Fibroblast of the aortic adventitia (primary cell): ENCODE results near the gene UVSSA. TPM values are rescaled to one million over a fixed set of nuclear protein-coding genes. Genes with fewer than 3 reads are reported as not detected.
"Not testable (repeated sequence)": the region's sequence is repeated elsewhere in the genome, so short reads cannot be mapped to it uniquely, and the experiment has no call there.

Source experiments
- DNase-seq: peaks from one replicate; pipeline ENCODE4 v3.0.0-alpha.2; 2010; ENCODE audit warnings: low read depth
- H3K4me3 ChIP-seq: 2 replicates; pipeline ENCODE4 v1.5.1; 2011; ENCODE audit warnings: low read depth, mild to moderate bottlenecking, control low read depth, low read length, moderate library complexity
- CTCF ChIP-seq: IDR thresholded peaks from 2 replicates; pipeline ENCODE4 v1.5.1; 2011; ENCODE audit warnings: mild to moderate bottlenecking, low read length, control low read depth, inconsistent platforms; ENCODE audit not compliant: insufficient read depth
- total RNA-seq: library from RNA; depleted of rRNA; stranded (reverse); fragments of >200 nt; gene quantifications from 2 replicates; pipeline ENCODE4 v1.2.3, GENCODE V29; 2012; ENCODE audit warnings: low replicate concordance

UVSSA gene
- total RNA-seq, 1 donor, result 8.7 TPM

DNA sequence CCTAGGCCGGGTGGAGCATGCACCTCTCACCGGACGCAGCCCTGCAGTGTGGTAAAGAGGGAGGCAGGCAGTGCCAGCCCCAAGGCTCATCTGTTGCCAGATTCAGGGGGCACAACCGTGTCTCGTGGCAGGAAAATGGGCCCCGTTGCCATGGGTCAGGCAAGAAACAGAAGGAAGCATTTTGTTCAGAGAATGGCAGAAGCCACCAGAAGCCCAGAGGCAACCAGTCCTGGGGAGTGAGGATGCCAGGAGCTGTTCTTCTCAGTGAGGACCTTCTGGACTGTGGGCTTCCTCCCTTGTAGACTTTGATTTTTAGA lies 12.5 kb upstream of the UVSSA start:
- TF ChIP-seq CTCF, result no peak
- no peak for DNase-seq

GRCh38 chr4:1335193-1335883 lies 11.7 kb upstream of the UVSSA start:
- not testable (repeated sequence) for DNase-seq, H3K4me3 ChIP-seq

More for the DNA sequence above, 12.5 kb upstream of the UVSSA start:
- no peak overlapping the region for H3K4me3 ChIP-seq

DNA sequence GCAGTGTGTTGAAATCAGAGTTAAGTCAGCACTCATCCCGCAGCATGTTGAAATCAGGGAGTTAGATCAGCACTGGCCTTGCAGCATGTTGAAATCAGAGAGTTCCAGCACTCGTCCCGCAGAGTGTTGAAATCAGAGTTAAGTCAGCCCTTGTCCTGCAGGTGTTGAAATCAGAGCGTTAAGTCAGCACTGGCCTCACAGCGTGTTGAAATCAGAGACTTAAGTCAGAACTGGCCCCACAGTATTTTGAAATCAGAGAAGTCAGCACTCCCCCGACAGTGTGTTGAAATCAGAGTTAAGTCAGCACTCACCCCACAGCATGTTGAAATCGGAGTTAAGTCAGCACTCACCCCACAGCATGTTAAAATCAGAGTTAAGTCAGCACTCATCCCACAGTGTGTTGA lies 10.9 kb upstream of the UVSSA start:
- DNase-seq, result peak; percentile 24
- TF ChIP-seq CTCF, result no peak
- no peak overlapping the region for H3K4me3 ChIP-seq

DNA sequence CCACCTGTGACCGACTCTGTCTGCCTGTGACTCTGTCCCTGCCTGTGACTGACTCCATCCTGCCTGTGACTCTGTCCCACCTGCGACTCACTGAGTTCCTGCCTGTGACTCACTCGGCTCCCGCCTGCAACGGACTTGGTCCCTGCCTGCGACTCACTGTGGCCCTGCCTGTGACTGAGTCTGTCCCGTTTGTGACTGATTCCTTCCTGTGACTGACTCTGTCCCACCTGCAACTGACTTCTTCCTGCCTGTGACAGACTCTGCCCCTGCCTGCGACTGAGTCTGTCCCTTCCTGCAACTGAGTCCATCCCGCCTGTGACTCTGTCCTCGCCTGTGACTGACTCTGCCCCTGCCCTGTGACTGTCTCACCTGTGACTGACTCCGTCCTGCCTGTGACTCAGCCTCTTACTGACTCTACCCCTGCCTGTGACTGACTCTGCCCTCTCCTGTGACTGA lies 9.6 kb upstream of the UVSSA start:
- no peak for DNase-seq
- H3K4me3 ChIP-seq, result no peak overlapping the region
- TF ChIP-seq CTCF, result no peak

DNA sequence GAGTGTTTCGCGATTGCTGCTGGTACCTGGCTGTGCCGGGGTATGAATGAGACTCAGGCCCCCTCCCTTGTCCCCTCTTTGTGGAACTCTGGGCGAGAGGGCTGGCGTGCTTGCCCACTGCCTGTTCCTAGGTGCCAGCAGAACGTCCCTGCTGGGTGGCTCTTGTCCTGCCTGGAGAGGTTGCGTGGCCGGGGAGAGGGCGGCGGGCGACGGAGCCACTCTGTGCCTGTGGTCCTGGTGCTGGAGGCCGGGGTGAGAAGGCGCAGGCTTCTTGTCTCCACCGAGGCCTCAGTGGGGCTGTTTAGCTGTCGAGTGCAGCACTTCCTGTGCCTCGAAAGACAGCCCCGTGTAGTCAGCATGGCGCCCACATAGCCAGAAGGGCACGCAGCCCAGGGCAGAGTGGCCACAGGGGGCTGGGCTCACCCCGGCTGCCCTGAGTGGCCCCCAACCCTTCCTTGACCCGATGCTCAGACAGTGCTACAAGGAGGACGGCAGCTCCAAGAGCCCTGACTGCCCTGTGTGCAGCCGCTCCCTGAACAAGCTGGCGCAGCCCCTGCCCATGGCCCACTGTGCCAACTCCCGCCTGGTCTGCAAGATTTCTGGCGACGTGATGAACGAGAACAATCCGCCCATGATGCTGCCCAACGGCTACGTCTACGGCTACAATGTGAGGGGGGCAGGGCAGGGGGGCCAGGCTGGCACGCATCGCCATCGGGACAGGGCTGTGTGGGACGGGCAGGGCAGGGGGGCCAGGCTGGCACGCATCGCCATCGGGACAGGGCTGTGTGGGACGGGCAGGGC lies 8.9 kb upstream of the UVSSA start:
- no peak for TF ChIP-seq CTCF
- DNase-seq, result no peak
- H3K4me3 ChIP-seq, result no peak overlapping the region

DNA sequence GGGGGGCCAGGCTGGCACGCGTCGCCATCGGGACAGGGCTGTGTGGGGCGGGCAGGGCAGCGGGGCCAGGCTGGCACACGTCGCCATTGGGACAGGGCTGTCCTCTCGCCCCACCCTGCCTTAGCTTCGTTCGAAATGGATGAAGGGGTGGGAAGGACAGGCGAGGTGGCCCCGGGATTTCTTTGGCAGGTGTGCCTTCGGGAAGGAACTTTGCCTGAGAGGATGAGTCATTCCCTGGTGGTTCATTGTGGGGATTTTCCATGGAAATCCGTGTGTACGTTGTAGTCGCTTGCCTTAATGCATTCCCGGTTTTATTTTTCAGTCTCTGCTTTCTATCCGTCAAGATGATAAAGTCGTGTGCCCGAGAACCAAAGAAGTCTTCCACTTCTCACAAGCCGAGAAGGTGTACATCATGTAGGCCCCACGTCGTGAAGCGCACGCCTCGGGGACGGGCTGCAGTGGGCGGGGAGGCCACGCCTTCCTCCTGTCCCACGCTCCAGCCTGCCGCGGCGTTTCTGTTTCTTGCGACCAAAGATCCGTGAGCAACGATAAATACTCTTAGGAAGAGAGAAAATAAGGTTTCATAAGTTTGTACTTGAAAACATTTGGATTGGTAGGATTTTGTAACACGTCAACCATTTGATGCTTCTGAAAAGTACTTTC lies 8.1 kb upstream of the UVSSA start:
- TF ChIP-seq CTCF, result no peak
- DNase-seq, result no peak
- no peak overlapping the region for H3K4me3 ChIP-seq

GRCh38 chr4:1339489-1339888 lies 7.5 kb upstream of the UVSSA start:
- no peak for TF ChIP-seq CTCF
- H3K4me3 ChIP-seq, result no peak overlapping the region
- DNase-seq, result no peak
